ENCODE data around the gene ITFG1.
"Not testable (repeated sequence)": the region's sequence is repeated elsewhere in the genome, so short reads cannot be mapped to it uniquely, and the experiment has no call there.

ITFG1 gene

DNA sequence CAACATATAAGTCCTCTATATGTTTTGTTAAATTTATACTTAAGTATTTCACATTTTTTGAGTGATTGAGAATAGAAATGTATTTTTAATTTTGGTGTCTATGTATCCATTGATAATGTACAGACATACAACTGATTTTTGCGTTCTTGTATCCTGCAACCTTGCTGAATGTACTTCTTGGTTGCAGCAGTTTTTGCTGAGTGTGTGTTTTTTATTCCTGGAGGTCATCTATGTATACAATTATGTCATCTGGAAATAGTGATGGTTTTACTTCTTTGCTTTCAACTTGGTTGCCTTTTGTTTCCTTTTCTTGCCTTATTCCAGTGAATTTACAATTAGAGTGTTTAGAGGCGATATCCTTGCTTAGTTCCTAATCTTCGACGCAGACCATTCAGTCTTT is 249.6 kb downstream of the ITFG1 start:
- TF ChIP-seq, protein P1, sequence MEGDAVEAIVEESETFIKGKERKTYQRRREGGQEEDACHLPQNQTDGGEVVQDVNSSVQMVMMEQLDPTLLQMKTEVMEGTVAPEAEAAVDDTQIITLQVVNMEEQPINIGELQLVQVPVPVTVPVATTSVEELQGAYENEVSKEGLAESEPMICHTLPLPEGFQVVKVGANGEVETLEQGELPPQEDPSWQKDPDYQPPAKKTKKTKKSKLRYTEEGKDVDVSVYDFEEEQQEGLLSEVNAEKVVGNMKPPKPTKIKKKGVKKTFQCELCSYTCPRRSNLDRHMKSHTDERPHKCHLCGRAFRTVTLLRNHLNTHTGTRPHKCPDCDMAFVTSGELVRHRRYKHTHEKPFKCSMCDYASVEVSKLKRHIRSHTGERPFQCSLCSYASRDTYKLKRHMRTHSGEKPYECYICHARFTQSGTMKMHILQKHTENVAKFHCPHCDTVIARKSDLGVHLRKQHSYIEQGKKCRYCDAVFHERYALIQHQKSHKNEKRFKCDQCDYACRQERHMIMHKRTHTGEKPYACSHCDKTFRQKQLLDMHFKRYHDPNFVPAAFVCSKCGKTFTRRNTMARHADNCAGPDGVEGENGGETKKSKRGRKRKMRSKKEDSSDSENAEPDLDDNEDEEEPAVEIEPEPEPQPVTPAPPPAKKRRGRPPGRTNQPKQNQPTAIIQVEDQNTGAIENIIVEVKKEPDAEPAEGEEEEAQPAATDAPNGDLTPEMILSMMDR (IDR thresholded peaks at IDR 0.05; ENCODE audit: extremely low read depth, missing control alignments), result no peak
- no peak for DNase-seq (ENCODE audit: low spot score)

DNA sequence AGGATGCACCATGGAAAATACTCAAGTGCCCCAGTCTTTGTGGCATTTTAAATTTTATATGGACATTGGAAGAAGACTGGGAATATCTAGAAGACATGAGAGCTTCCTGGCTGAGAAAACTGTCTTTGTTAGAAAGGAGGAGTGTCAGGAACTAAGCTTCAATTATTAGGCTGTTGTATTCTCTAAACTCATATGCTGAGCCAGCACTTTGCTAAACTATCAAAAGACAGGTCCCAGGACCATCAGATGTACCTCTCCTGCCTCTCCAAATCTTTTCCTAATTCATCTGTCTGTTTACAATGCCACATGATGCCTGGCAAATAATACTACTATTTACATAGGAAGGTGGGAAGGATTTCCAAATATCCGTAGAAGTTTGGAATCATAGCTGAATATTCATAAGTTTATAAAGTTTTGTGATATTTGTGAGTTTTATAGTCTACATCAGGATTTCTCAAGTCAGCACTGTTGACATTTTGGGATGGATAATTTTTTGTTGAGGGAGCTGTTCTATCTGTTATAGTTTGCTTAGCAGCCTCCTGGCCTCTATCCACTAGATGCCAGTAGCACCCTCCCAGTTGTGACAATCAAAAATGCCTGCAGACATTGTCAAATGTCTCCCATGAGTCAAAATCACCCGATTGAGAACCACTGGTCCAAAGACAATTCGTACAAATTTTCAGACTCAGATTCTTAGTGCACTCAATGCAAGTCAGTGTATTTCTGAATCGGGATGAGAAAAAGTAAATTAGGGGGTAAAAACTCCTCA is 255.9 kb downstream of the ITFG1 start:
- no peak for DNase-seq (ENCODE audit: low spot score)
- TF ChIP-seq, protein P1 (IDR thresholded peaks at IDR 0.05; ENCODE audit: extremely low read depth, missing control alignments), result no peak

DNA sequence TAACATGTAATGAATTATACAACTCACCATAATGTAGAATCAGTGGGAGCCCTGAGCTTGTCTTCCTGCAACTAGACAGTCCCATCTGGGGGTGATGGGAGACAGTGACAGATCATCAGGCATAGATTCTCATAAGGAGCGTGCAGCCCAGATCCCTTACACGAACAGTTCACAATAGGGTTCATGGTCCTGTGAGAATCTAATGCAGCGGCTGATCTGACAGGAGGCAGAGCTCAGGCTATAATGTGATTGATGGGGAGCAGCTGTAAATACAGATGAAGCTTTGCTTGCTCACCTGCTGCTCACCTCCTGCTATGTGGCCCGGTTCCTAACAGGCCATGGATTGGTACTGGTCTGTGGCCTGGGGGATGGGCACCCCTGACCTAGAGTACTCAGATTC is 257.4 kb downstream of the ITFG1 start:
- DNase-seq (ENCODE audit: low spot score), result not testable (repeated sequence)

DNA sequence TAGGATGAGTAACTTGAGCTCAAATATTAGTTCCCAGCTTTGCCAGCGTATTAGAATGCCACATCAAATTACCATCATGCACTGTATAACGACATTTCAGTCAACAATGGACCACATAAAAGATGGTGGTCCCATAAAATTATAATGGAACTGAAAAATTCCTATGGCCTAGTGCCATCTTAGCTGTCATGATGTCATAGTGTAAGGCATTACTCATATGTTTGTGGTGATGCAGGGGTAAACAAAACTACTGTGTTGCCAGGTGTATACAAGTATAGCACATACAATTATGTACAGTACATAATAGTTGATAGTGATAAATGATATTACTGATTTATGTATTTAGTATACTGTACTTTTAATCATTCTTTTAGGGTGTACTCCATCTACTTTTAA is 262.7 kb downstream of the ITFG1 start:
- TF ChIP-seq, protein P1 (IDR thresholded peaks at IDR 0.05; ENCODE audit: extremely low read depth, missing control alignments), result no peak
- DNase-seq (ENCODE audit: low spot score), result no peak

DNA sequence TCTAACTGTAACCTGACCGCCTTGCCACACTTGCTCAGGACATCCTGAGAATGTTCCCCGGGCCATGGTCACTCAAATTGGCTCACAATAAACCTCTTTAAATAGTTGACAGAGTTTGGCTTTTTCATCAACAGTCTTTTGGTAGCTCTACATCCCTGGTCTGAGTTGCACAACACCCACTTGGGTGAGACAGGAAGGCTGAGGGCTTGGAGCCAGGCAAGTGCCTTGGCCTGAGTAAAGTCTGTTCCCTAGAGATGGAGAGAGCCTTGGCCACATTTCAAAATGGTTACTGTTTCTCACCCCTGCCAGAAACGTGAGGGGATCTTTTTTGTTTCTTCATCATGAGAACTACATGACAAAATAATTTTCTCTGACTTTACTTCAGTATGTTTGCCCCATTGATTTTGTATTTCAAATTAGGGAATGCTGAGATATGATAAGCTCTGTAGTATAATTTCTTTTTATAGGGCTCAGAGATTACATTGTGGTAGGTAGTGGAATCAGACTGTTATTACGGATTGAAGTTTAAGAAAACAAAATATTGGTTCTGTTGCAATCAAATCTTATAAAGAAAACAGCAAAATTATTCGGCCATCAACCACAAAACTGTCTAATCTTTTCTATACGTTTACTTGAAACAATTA is 263.2 kb downstream of the ITFG1 start:
- DNase-seq (ENCODE audit: low spot score), result no peak
- TF ChIP-seq, protein P1 (IDR thresholded peaks at IDR 0.05; ENCODE audit: extremely low read depth, missing control alignments), result no peak

DNA sequence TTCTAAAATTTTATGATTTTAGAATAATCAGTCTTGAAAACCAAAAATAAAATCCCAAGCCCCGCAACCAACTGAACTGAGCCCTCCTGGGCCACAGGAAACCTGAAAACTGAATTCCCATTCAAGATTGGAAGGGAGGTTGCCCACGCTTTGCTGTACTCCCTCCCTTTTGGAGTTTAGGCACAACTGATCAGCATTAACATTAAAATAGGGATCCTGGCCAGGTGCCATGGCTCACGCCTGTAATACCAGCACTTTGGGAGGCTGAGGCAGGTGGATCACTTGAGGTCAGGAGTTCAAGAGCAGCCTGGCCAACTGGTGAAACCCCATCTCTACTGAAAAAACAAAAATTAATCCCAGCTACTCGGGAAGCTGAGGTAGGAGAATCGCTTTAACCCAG is 264.4 kb downstream of the ITFG1 start:
- TF ChIP-seq, protein P1 (IDR thresholded peaks at IDR 0.05; ENCODE audit: extremely low read depth, missing control alignments), result no peak
- DNase-seq (ENCODE audit: low spot score), result no peak

DNA sequence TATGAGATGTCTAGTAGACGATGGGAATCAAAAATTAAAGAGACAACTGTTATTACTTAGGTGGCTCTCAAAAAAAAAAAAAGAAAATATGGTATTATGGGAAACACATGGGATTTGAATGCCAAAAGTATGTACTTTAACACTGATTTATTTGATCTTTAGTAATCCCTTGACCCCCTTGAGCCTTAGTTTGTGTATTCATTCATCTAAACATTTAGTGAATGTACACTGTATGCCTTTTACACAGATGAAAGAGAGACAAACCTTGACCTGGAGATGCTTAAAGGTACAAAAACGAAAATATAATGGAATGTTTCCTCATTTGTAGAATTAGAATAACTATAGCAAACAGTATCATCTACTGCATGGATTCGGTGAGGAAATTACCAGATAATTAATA is 278.5 kb downstream of the ITFG1 start:
- TF ChIP-seq, protein P1 (IDR thresholded peaks at IDR 0.05; ENCODE audit: extremely low read depth, missing control alignments), result no peak
- no peak for DNase-seq (ENCODE audit: low spot score)

DNA sequence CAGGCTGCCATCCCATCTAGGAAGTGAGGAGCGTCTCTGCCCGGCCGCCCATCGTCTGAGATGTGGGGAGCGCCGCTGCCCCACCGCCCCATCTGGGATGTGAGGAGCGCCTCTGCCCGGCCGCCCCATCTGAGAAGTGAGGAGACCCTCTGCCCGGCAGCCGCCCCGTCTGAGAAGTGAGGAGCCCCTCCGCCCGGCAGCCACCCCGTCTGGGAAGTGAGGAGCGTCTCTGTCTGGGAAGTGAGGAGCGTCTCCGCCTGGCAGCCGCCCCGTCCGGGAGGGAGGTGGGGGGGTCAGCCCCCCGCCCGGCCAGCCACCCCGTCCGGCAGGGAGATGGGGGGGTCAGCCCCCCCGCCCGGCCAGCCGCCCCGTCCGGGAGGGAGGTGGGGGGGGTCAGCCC is 279.8 kb downstream of the ITFG1 start:
- not testable (repeated sequence) for DNase-seq (ENCODE audit: low spot score)

Measured in GM20000 (cell line).